ENCODE results near the gene MAPRE3. TPM values are rescaled to one million over a fixed set of nuclear protein-coding genes. Genes with fewer than 3 reads are reported as not detected.

The MAPRE3 gene
- total RNA-seq, 2 donors from 2014 or later = 35.3 to 43.1 TPM

- DNase-seq = no peak
- intact Hi-C loops (cut with DNase I) = no loop called here
- no peak for ATAC-seq
These were observed 33.4 kb downstream of the MAPRE3 start for GRCh38 chr2:27003857-27004256.

GRCh38 chr2:27006602-27007415, 36.4 kb downstream of the MAPRE3 start:
- intact Hi-C loops (cut with DNase I) = no loop called here
- no peak for ATAC-seq
- no peak for DNase-seq

GRCh38 chr2:27007416-27008374, 37.3 kb downstream of the MAPRE3 start:
- intact Hi-C loops (cut with DNase I) = no loop called here
- no peak for ATAC-seq
- no peak for DNase-seq

GRCh38 chr2:27008678-27009077, 38.2 kb downstream of the MAPRE3 start:
- ATAC-seq = no peak
- DNase-seq = no peak

GRCh38 chr2:27009083-27009482, 38.6 kb downstream of the MAPRE3 start:
- intact Hi-C loops (cut with DNase I) = no loop called here
- DNase-seq (no peak), ATAC-seq (no peak)

More at GRCh38 chr2:27008678-27009077, 38.2 kb downstream of the MAPRE3 start:
- intact Hi-C loops (cut with DNase I) = no loop called here

- intact Hi-C loops (cut with DNase I) = no loop called here
- ATAC-seq = no peak
These were observed 39.3 kb downstream of the MAPRE3 start for GRCh38 chr2:27009716-27010115.

GRCh38 chr2:27010139-27010538, 39.7 kb downstream of the MAPRE3 start:
- DNase-seq (no peak), ATAC-seq (no peak)
- intact Hi-C loops (cut with DNase I) = no loop called here

More at GRCh38 chr2:27009716-27010115, 39.3 kb downstream of the MAPRE3 start:
- no peak for DNase-seq

GRCh38 chr2:27013738-27014137, 43.3 kb downstream of the MAPRE3 start:
- intact Hi-C loops (cut with DNase I) = no loop called here
- no peak for ATAC-seq
- DNase-seq = no peak

- intact Hi-C loops (cut with DNase I) = loop anchor here in 1 of 2 donors (5.0 kb wide), 1 partner anchor 53 kb away; no protein-coding TSS in a partner anchor
- DNase-seq (no peak), ATAC-seq (no peak)
These were observed 44.5 kb downstream of the MAPRE3 start for GRCh38 chr2:27014771-27015433.

GRCh38 chr2:27016801-27017325, 46.4 kb downstream of the MAPRE3 start:
- intact Hi-C loops (cut with DNase I) = loop anchor here (1.0 to 5.0 kb wide), 2 partner anchors 55 to 56 kb away; no protein-coding TSS in a partner anchor
- peak; percentile 70 for DNase-seq
- peak; percentile 24 to 27 for ATAC-seq

GRCh38 chr2:27018142-27018541, 47.7 kb downstream of the MAPRE3 start:
- ATAC-seq (peak in 1 of 2 donors; percentile 56), DNase-seq (no peak)
- intact Hi-C loops (cut with DNase I) = loop anchor here in 1 of 2 donors (5.0 kb wide), 1 partner anchor 56 kb away; no protein-coding TSS in a partner anchor

- ATAC-seq (no peak), DNase-seq (no peak)
- intact Hi-C loops (cut with DNase I) = loop anchor here in 1 of 2 donors (5.0 kb wide), 1 partner anchor 57 kb away; no protein-coding TSS in a partner anchor
These were observed 49.0 kb downstream of the MAPRE3 start for GRCh38 chr2:27019459-27019858.

GRCh38 chr2:27019931-27020855, 49.8 kb downstream of the MAPRE3 start:
- DNase-seq (peak; percentile 72), ATAC-seq (peak; percentile 30 to 70)
- intact Hi-C loops (cut with DNase I) = loop anchor here in 1 of 2 donors (5.0 kb wide), 1 partner anchor 58 kb away; no protein-coding TSS in a partner anchor

GRCh38 chr2:27021253-27022049, 51.0 kb downstream of the MAPRE3 start:
- no peak for ATAC-seq
- DNase-seq = no peak
- intact Hi-C loops (cut with DNase I) = no loop called here

GRCh38 chr2:27023740-27024139, 53.3 kb downstream of the MAPRE3 start:
- ATAC-seq = no peak

GRCh38 chr2:27024188-27024587, 53.8 kb downstream of the MAPRE3 start:
- ATAC-seq (no peak), DNase-seq (no peak)
- intact Hi-C loops (cut with DNase I) = no loop called here

More at GRCh38 chr2:27023740-27024139, 53.3 kb downstream of the MAPRE3 start:
- intact Hi-C loops (cut with DNase I) = no loop called here
- no peak for DNase-seq

GRCh38 chr2:27024812-27025211, 54.4 kb downstream of the MAPRE3 start:
- intact Hi-C loops (cut with DNase I) = no loop called here
- DNase-seq = no peak
- no peak for ATAC-seq
